Gastroesophageal sphincter (tissue), 4 donors: Measurements from ENCODE around the gene KCNN3. TPM values are rescaled to one million over a fixed set of nuclear protein-coding genes. Genes with fewer than 3 reads are reported as not detected.

ENCODE experiments used
- ATAC-seq: fragments of 150-250 bp; one replicate; pipeline ENCODE4 v1.9.1; 2016; ENCODE audit warnings: mild to moderate bottlenecking, moderate library complexity
- H3K27ac ChIP-seq, 4 donors: fragments of 200-600 bp; sonication (generic) in 3 of 4; 1 replicate in 3 of 4; 2 replicates in 1 of 4; pipeline ENCODE4 v1.5.1; 2016 to 2019
- H3K27me3 ChIP-seq: fragments of 200-600 bp; sonication (generic); one replicate; pipeline ENCODE4 v1.5.1; 2019
- H3K36me3 ChIP-seq, 2 donors: fragments of 200-600 bp; sonication (generic); one replicate each; pipeline ENCODE4 v1.5.1; 2019; ENCODE audit warnings: control low read depth in 1 of 2
- H3K4me1 ChIP-seq, 3 donors: fragments of 200-600 bp; sonication (generic); 1 replicate in 2 of 3; 2 replicates in 1 of 3; pipeline ENCODE4 v1.5.1; 2016 to 2019; ENCODE audit warnings: control low read depth in 2 of 3
- H3K4me3 ChIP-seq, 2 donors: fragments of 200-600 bp; sonication (generic); one replicate each; pipeline ENCODE4 v1.5.1; 2019; ENCODE audit warnings: mild to moderate bottlenecking in 1 of 2, moderate library complexity in 1 of 2
- H3K9me3 ChIP-seq, 3 donors: fragments of 200-600 bp; sonication (generic); one replicate each; pipeline ENCODE4 v1.5.1; 2017 to 2019; ENCODE audit warnings: control low read depth in 2 of 3
- EP300 ChIP-seq: sonication (generic); formaldehyde crosslinking; IDR thresholded peaks from one replicate; pipeline ENCODE4 v1.6.1; 2017; ENCODE audit warnings: antibody characterized with exemption, mild to moderate bottlenecking
- POLR2A ChIP-seq, 2 donors: fragments of 450-650 bp; IDR thresholded peaks; one replicate each; pipeline ENCODE4 v1.6.1; 2017; ENCODE audit warnings: antibody characterized with exemption in 2 of 2, mild to moderate bottlenecking in 2 of 2, moderate library complexity in 1 of 2
- POLR2AphosphoS5 ChIP-seq: sonication (generic); formaldehyde crosslinking; IDR thresholded peaks from one replicate; pipeline ENCODE4 v1.6.1; 2017; ENCODE audit warnings: antibody characterized with exemption
- WGBS, 2 donors: methylation state at CpG; one replicate each; pipeline ENCODE4 v1.1.5; 2018; ENCODE audit warnings: low coverage in 1 of 2; 5-methylcytosine and 5-hydroxymethylcytosine counted together
- total RNA-seq, 4 donors: library from RNA; depleted of rRNA; stranded (reverse); fragments of >200 nt; gene quantifications; one replicate each; pipeline ENCODE4 v1.1.0, GENCODE V29; 2016
- TF ChIP-seq, protein P1 (sequence below), 4 experiments: fragments of 200-600 bp in 2 of 4; fragments of 450-650 bp in 2 of 4; sonication (generic) in 1 of 4; IDR thresholded peaks; one replicate each; pipeline ENCODE4 v1.5.1; 2017 to 2019; ENCODE audit warnings: antibody characterized with exemption in 4 of 4, mild to moderate bottlenecking in 2 of 4, moderate library complexity in 2 of 4

KCNN3 gene
- 10 to 100 TPM in 1 of 4 donors, 1 to 10 TPM in 3; 1.8 to 13.7 (median 8.1) TPM for total RNA-seq

DNA sequence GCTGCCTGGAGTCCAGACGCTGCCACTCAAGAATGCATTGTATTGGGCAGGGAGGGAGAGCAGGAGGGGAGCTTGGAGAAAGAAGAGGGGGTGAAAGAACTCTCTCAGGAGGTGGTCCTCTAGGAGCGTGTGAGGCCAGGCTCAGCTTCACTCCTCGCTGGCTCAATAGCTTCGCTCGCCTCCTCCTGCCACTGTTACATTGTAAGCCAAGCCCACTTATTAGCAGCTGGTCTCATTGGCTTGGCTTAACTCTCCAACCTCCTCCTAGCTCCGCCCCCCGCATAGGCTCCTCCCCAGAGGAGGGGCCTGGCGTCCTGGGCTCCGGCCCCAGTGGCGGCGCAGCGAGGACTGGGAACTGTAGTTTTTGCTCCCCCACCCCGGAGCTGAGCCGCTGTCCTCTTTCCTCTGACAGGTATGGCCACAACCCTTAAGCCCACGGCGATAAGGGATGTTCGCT, at the start of gene KCNN3:
TSS of gene KCNN3 (minus strand) at position 167 of the 457 bp plus-strand sequence. CDS start 317 bp downstream, outside the sequence.
- Histone ChIP-seq H3K4me1 (peaks cover 0 to 45% (median 8%) of the 10 kb centered on the region in 3 donors), H3K27ac (peak within 1 kb of the TSS in 3 of 4 donors; percentile 8 to 59 (median 53)), H3K27me3 (peaks cover 66% of the 10 kb centered on the region), H3K9me3 (no peaks in the 10 kb centered on the region), H3K4me3 (peak within 1 kb of the TSS; percentile 34 to 53), H3K36me3 (no peaks in the 10 kb centered on the region)
- WGBS, 2 donors, result 0% methylated on average over 3 of the region's 17 CpGs; no CpG with 5 or more reads in 1 of the 2 donors
- no peak for TF ChIP-seq EP300
- TF ChIP-seq, protein P1, sequence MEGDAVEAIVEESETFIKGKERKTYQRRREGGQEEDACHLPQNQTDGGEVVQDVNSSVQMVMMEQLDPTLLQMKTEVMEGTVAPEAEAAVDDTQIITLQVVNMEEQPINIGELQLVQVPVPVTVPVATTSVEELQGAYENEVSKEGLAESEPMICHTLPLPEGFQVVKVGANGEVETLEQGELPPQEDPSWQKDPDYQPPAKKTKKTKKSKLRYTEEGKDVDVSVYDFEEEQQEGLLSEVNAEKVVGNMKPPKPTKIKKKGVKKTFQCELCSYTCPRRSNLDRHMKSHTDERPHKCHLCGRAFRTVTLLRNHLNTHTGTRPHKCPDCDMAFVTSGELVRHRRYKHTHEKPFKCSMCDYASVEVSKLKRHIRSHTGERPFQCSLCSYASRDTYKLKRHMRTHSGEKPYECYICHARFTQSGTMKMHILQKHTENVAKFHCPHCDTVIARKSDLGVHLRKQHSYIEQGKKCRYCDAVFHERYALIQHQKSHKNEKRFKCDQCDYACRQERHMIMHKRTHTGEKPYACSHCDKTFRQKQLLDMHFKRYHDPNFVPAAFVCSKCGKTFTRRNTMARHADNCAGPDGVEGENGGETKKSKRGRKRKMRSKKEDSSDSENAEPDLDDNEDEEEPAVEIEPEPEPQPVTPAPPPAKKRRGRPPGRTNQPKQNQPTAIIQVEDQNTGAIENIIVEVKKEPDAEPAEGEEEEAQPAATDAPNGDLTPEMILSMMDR (IDR thresholded peaks at IDR 0.05), result peak in 2 of 4 experiments; percentile 12
- TF ChIP-seq POLR2AphosphoS5, result peak; percentile 51
- TF ChIP-seq POLR2A (IDR thresholded peaks at IDR 0.05), result peak in 1 of 2 donors; percentile 28
- ATAC-seq, result peak; percentile 98

DNA sequence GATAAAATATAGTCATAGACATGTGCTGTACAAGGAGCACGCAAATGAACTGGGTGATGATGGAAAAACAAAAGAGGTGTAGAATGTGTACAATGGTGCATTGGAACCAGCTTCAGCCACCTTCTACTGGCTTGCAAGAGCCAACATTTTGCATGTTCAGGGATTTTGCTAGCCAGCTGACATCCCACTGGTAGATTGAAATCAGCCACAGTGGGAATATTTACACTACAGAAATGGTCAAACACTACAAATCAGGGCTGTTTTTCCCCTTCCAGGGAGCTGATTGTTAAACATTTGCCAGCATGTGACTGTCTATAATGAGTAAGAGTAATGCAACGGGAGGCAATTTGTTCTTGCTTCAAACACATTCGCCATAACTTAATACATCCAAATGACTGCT, 43.2 kb upstream of the KCNN3 start:
- H3K9me3 ChIP-seq, result no peaks in the 10 kb centered on the region
- no peaks in the 10 kb centered on the region for H3K27me3 ChIP-seq
- 83 to 93% methylated on average over 3 of the region's 3 CpGs for WGBS, 2 donors
- peaks cover 0 to 14% of the 10 kb centered on the region in 2 donors for H3K36me3 ChIP-seq
- H3K4me3 ChIP-seq, result no peak overlapping the region
- TF ChIP-seq EP300, result no peak
- no peak for TF ChIP-seq POLR2A (IDR thresholded peaks at IDR 0.05)
- no peak for TF ChIP-seq POLR2AphosphoS5
- TF ChIP-seq, protein P1 (IDR thresholded peaks at IDR 0.05), result no peak
- H3K27ac ChIP-seq, result no peak overlapping the region
- no peaks in the 10 kb centered on the region for H3K4me1 ChIP-seq
- ATAC-seq, result no peak

DNA sequence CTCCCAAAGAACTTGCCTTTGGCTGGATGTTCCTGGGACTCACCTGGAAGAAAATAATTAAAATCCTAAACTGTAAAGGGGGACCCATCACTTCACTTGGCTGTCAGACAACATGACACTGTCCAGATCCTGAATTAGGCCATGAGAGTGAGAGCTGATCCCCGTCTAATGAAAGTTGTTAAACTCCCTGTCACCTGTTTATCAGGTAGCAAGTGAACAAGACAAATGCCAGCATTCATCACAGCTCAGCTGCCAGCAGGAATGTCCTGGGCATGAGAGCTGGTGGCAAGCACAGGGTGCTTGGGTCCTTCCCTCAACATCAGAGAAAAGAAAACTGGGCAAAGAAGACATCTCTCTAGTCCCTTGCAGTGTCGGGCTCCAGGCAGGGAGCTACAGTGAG, 42.7 kb upstream of the KCNN3 start:
- Histone ChIP-seq H3K36me3 (peaks cover 0 to 8% of the 10 kb centered on the region in 2 donors), H3K27ac (no peak overlapping the region), H3K9me3 (no peaks in the 10 kb centered on the region), H3K4me3 (no peak overlapping the region), H3K4me1 (no peaks in the 10 kb centered on the region), H3K27me3 (no peaks in the 10 kb centered on the region)
- TF ChIP-seq POLR2AphosphoS5 (no peak), EP300 (no peak), POLR2A (IDR thresholded peaks at IDR 0.05) (no peak)
- TF ChIP-seq, protein P1 (IDR thresholded peaks at IDR 0.05), result no peak
- ATAC-seq, result no peak
- WGBS, 2 donors, result 89 to 90% methylated on average over 2 of the region's 2 CpGs

DNA sequence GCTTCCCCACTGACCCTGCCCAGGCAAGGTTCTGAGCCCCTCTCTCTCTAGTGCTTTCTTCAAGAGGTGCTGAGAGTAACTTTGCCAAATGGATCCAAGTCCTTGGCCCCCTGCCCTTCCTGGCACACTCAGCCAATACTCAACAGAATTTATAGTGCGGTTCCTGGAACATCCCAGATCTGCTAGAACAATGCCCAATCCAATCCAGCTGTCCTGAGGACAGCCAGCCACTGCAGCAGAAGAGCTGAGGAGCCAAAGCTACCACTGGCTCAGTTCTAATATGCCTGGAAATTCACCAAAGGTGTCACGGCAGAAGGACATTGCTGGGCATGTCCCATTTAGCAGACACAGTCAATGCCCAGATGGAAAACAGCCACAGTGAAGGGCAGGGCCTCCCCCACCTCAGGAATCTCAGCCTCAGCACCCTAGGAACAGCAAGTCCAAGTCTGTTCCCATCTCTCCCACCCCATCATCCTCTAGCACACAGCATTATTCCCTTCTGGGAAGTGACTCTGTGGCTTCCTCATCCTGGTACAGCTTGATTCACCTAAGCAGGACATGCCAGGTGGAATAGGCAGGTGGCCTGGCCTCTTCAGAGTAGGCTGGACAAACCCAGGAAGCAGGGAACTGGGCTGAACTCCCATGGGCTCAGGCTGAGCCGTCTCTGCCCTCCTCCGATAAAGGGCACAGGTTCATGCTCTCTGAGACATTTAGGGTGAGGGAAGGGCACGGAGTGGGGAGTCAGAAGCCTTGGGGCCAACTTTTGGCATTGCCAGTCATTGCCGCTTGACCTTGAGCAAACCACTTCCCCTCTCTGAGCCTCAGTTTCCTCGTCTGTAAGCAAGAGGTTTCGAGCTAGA, 41.8 kb upstream of the KCNN3 start:
- H3K27ac ChIP-seq, result no peak overlapping the region
- H3K4me3 ChIP-seq, result no peak overlapping the region
- TF ChIP-seq, protein P1 (IDR thresholded peaks at IDR 0.05), result no peak
- TF ChIP-seq POLR2A (IDR thresholded peaks at IDR 0.05) (no peak), POLR2AphosphoS5 (no peak), EP300 (no peak)
- no peaks in the 10 kb centered on the region for H3K9me3 ChIP-seq
- no peaks in the 10 kb centered on the region for H3K4me1 ChIP-seq
- H3K36me3 ChIP-seq, result peaks cover 0 to 4% of the 10 kb centered on the region in 2 donors
- 87 to 100% methylated on average over 1 to 3 of the region's 8 CpGs for WGBS, 2 donors
- H3K27me3 ChIP-seq, result no peaks in the 10 kb centered on the region
- ATAC-seq, result no peak

DNA sequence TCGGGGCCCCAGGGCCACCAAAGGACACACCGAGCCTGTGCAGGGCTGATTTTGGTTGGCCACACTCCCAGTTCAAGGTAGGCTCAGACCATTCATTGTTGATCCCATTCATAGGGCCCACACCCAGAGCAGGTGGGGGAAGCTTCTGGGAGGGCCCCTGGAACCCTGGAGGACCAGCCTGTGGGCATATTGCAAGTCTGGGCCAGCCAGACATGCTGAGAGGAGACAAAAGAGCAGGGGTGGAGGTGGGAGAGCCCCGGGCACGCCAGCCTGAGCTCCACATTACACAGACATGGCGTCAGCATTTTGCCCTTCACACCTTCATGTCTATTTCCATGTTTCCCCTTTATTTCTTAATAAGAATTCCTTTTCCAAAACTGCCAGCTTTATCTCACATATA, 40.8 kb upstream of the KCNN3 start:
- Histone ChIP-seq H3K36me3 (no peaks in the 10 kb centered on the region), H3K4me3 (no peak overlapping the region), H3K27ac (no peak overlapping the region), H3K9me3 (no peaks in the 10 kb centered on the region), H3K27me3 (no peaks in the 10 kb centered on the region), H3K4me1 (no peaks in the 10 kb centered on the region)
- 90 to 95% methylated on average over 2 to 4 of the region's 5 CpGs for WGBS, 2 donors
- no peak for ATAC-seq
- no peak for TF ChIP-seq POLR2A (IDR thresholded peaks at IDR 0.05)
